HepG2 (cell line): ENCODE data around the gene DNAJC18. TPM values are rescaled to one million over a fixed set of nuclear protein-coding genes. Genes with fewer than 3 reads are reported as not detected.
A peak's percentile ranks its signal among the peaks of the same experiment; 100 is the strongest.

Experiments
- BRF2 ChIP-seq: sonication (generic); formaldehyde crosslinking; IDR thresholded peaks from 2 replicates; pipeline ENCODE4 v1.8.1; 2022; ENCODE audit warnings: mild to moderate bottlenecking, missing genetic modification reagents
- CEBPB ChIP-seq: IDR thresholded peaks from 2 replicates; pipeline ENCODE4 v1.6.1; 2011; ENCODE audit warnings: low read depth, low read length, improper control_type of control experiment, borderline replicate concordance
- FOXC1 ChIP-seq: sonication (generic); formaldehyde crosslinking; IDR thresholded peaks from 2 replicates; pipeline ENCODE4 v1.8.0; 2022; ENCODE audit warnings: mild to moderate bottlenecking, missing genetic modification reagents, borderline replicate concordance
- GLMP ChIP-seq: sonication (generic); formaldehyde crosslinking; IDR thresholded peaks from 2 replicates; pipeline ENCODE4 v1.9.0; 2021; ENCODE audit warnings: missing genetic modification reagents, mild to moderate bottlenecking, borderline replicate concordance
- GPBP1L1 ChIP-seq: sonication (generic); formaldehyde crosslinking; IDR thresholded peaks from 2 replicates; pipeline ENCODE4 v1.5.0; 2020; ENCODE audit warnings: mild to moderate bottlenecking, missing genetic modification reagents
- HHEX ChIP-seq: IDR thresholded peaks from 2 replicates; pipeline ENCODE4 v1.6.1; 2016; ENCODE audit warnings: control low read depth
- KMT2A ChIP-seq: sonication (generic); formaldehyde crosslinking; IDR thresholded peaks from 2 replicates; pipeline ENCODE4 v1.4.0; 2020; ENCODE audit warnings: missing genetic modification reagents
- MAF1 ChIP-seq: sonication (generic); formaldehyde crosslinking; IDR thresholded peaks from 2 replicates; pipeline ENCODE4 v1.5.0; 2020; ENCODE audit warnings: missing genetic modification reagents, borderline replicate concordance
- MED8 ChIP-seq: sonication (generic); formaldehyde crosslinking; IDR thresholded peaks from 2 replicates; pipeline ENCODE4 v1.8.1; 2023; ENCODE audit warnings: mild to moderate bottlenecking, missing genetic modification reagents; ENCODE audit not compliant: insufficient replicate concordance
- NCOA1 ChIP-seq: sonication (generic); formaldehyde crosslinking; IDR thresholded peaks from 2 replicates; pipeline ENCODE4 v1.9.0; 2021; ENCODE audit warnings: missing genetic modification reagents
- NFIC ChIP-seq: IDR thresholded peaks from 2 replicates; pipeline ENCODE4 v1.6.1; 2012; ENCODE audit warnings: mild to moderate bottlenecking, low read length, inconsistent platforms
- NFKB2 ChIP-seq: sonication (generic); formaldehyde crosslinking; IDR thresholded peaks from 2 replicates; pipeline ENCODE4 v1.4.0; 2020; ENCODE audit warnings: missing genetic modification reagents, borderline replicate concordance
- RFX5 ChIP-seq: IDR thresholded peaks from 2 replicates; pipeline ENCODE4 v1.6.1; 2011; ENCODE audit warnings: low read depth, low read length, improper control_type of control experiment
- SNRNP70 ChIP-seq: fragments of 200-400 bp; formaldehyde crosslinking; IDR thresholded peaks from 2 replicates; pipeline ENCODE4 v1.6.1; 2017; ENCODE audit warnings: mild to moderate bottlenecking, low read depth, low read length, moderate library complexity
- SOX5 ChIP-seq: IDR thresholded peaks from 2 replicates; pipeline ENCODE4 v1.6.1; 2016; ENCODE audit warnings: borderline replicate concordance
- SSRP1 ChIP-seq: IDR thresholded peaks from 2 replicates; pipeline ENCODE4 v1.6.1; 2016; ENCODE audit warnings: control low read depth
- ZBTB10 ChIP-seq: sonication (generic); formaldehyde crosslinking; IDR thresholded peaks from 2 replicates; pipeline ENCODE4 v1.4.0; 2020; ENCODE audit warnings: missing genetic modification reagents, borderline replicate concordance
- ZC3H13 ChIP-seq: sonication (generic); formaldehyde crosslinking; IDR thresholded peaks from 2 replicates; pipeline ENCODE4 v1.8.1; 2023; ENCODE audit warnings: mild to moderate bottlenecking, missing genetic modification reagents, moderate library complexity
- ZMYM4 ChIP-seq: sonication (generic); formaldehyde crosslinking; IDR thresholded peaks from 2 replicates; pipeline ENCODE4 v1.8.1; 2023; ENCODE audit warnings: mild to moderate bottlenecking, missing genetic modification reagents
- ZNF235 ChIP-seq: sonication (generic); formaldehyde crosslinking; IDR thresholded peaks from 2 replicates; pipeline ENCODE4 v1.8.1; 2023; ENCODE audit warnings: mild to moderate bottlenecking, missing genetic modification reagents, borderline replicate concordance
- ZNF275 ChIP-seq: sonication (generic); formaldehyde crosslinking; IDR thresholded peaks from 2 replicates; pipeline ENCODE4 v1.8.0; 2022; ENCODE audit warnings: missing genetic modification reagents, mild to moderate bottlenecking, inconsistent platforms, borderline replicate concordance
- ZNF562 ChIP-seq: sonication (generic); formaldehyde crosslinking; IDR thresholded peaks from 2 replicates; pipeline ENCODE4 v1.8.0; 2022; ENCODE audit warnings: missing genetic modification reagents, borderline replicate concordance
- ZNF83 ChIP-seq: sonication (generic); formaldehyde crosslinking; IDR thresholded peaks from 2 replicates; pipeline ENCODE4 v1.4.0; 2020; ENCODE audit warnings: missing genetic modification reagents, mild to moderate bottlenecking, borderline replicate concordance
- polyA plus RNA-seq, 8 experiments: library from polyadenylated mRNA; depleted of rRNA in 3 of 8; stranded (reverse) in 7 of 8; unstranded in 1 of 8; fragments of >200 nt; fragmentation: Illumina TruSeq in 4 of 8; extraction: Trizol in 4 of 8; gene quantifications; 2 replicates each; pipeline versions ENCODE4 v1.2.1 to v1.2.3, GENCODE V29; 2011 to 2016; ENCODE audit warnings: low read depth in 4 of 8, missing spikeins in 1 of 8, mixed read lengths in 1 of 8; ENCODE audit not compliant: insufficient read depth in 1 of 8
- total RNA-seq, 5 experiments: library from RNA; depleted of rRNA; stranded (reverse); fragments of >200 nt; fragmentation: Illumina TruSeq; extraction: Trizol; gene quantifications; 2 replicates each; pipeline ENCODE4 v1.2.3, GENCODE V29; 2016; ENCODE audit warnings: low read depth in 1 of 5

DNAJC18 gene
- total and polyA plus RNA-seq, 2 of the 13 experiments (the other 11 are each of a cell fraction or from before 2014, with no cell fraction given), result 6.5 to 6.6 TPM

- no peak for TF ChIP-seq NFIC
- TF ChIP-seq MED8 (CRISPR knock-in tag), result no peak
- TF ChIP-seq GLMP (CRISPR knock-in tag), result no peak
- no peak for TF ChIP-seq HHEX
- TF ChIP-seq NCOA1 (CRISPR knock-in tag), result no peak
- TF ChIP-seq SNRNP70, result no peak
- no peak for TF ChIP-seq ZNF235 (CRISPR knock-in tag)
- TF ChIP-seq GPBP1L1 (CRISPR knock-in tag), result no peak
- TF ChIP-seq RFX5, result no peak
- no peak for TF ChIP-seq BRF2 (CRISPR knock-in tag)
- TF ChIP-seq KMT2A (CRISPR knock-in tag), result 0 out of 2 replicates have a peak, but pooled peaks have one; percentile 16
- no peak for TF ChIP-seq SOX5 (CRISPR knock-in tag)
- no peak for TF ChIP-seq ZC3H13 (CRISPR knock-in tag)
- TF ChIP-seq ZBTB10 (CRISPR knock-in tag), result no peak
- 0 out of 2 replicates have a peak, but pooled peaks have one; percentile 32 for TF ChIP-seq ZNF275 (CRISPR knock-in tag)
- TF ChIP-seq ZNF562 (CRISPR knock-in tag), result no peak
- TF ChIP-seq FOXC1 (CRISPR knock-in tag), result peak; percentile 70; the same call in 1 of the 2 replicates
- no peak; the same call in 1 of the 2 replicates for TF ChIP-seq NFKB2 (CRISPR knock-in tag)
- no peak for TF ChIP-seq MAF1 (CRISPR knock-in tag)
- no peak for TF ChIP-seq CEBPB
- TF ChIP-seq ZMYM4 (CRISPR knock-in tag), result 0 out of 2 replicates have a peak, but pooled peaks have one; percentile 20
- TF ChIP-seq ZNF83 (CRISPR knock-in tag), result no peak
- TF ChIP-seq SSRP1, result no peak; the same call in 1 of the 2 replicates
These were observed 35.4 kb downstream of the DNAJC18 start, which contains the start of gene SPATA24 (continued) for GRCh38 chr5:139403787-139404483.
